Measurements from ENCODE around the gene MRPS35.

- no peak for TF ChIP-seq CTCF (IDR thresholded peaks at IDR 0.05; ENCODE audit: insufficient read depth, low read depth, low read length)
- TF ChIP-seq EZH2 (IDR thresholded peaks at IDR 0.05; ENCODE audit: insufficient read depth, low read length) = no peak
These were observed 23.2 kb downstream of the MRPS35 start for GRCh38 chr12:27733791-27734190.

All from astrocyte (in vitro differentiated cells and primary cell).